HG02884 (cell line): ENCODE data around the gene MC5R.
"Not testable (repeated sequence)": the region's sequence is repeated elsewhere in the genome, so short reads cannot be mapped to it uniquely, and the experiment has no call there.

Experiments
- ATAC-seq: cut with Tn5 transposase; IDR thresholded peaks from one replicate; pipeline ENCODE4 v1.9.1; 2021; ENCODE audit warnings: mild to moderate bottlenecking, moderate library complexity; ENCODE audit not compliant: unreplicated experiment

The MC5R gene

DNA sequence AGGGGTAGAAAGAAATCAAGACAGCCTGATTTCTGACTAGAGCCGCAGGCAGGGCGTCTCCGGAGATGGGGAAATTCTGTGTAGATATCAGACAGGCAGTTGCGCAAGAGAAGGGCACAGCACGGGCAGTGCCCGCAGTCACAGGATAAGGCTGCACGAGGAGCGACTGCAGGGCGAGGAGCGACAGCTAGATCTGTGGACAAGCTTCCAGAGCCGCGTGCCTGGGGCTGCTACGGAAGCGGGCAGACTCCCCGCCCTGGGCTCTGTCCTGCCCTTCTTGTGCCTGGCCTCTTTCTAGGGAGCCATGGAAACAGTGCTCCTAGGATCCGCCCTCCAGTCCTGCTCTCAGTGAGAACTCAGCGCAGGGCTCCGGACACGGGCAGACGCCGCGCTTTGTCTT, 12.6 kb downstream of the MC5R start:
- ATAC-seq, result no peak

DNA sequence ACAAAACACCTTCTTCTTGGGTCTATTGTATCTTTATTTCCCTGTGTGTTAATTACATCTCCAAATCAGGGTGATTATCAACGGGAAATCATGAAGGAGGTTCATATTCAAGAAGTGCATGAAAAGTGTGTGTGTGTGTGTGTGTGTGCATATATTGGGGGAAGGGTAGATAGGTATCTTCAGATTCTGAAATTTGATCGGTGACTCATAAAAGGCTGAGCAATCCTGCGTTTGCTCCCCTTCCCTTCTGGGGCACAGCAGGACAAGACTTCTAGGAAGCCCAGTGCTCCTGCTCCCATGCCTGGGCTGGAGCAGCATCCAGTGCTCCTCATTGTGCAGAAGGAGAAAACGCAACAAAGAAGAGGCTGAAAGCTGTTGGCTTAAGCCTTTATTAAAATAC, 25.8 kb downstream of the MC5R start:
- ATAC-seq, result no peak

DNA sequence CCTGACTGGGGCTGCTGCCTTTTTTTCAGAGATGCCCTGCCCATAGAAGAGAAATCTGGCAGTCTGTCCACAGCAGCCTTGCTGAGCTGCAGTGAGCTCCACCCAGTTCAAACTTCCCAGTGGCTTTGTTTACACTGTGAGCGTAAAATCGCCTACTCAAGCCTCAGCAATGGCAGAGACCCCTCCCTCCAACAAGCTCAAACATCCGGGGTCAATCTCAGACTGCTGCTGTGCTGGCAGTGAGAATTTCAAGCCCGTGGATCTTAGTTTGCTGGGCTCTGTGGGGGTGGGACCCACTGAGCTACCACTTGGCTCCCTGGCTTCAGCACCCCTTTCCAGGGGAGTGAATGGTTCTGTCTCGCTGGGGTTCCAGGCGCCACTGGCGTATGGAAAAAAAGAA, 38.9 kb downstream of the MC5R start:
- ATAC-seq, result not testable (repeated sequence)

DNA sequence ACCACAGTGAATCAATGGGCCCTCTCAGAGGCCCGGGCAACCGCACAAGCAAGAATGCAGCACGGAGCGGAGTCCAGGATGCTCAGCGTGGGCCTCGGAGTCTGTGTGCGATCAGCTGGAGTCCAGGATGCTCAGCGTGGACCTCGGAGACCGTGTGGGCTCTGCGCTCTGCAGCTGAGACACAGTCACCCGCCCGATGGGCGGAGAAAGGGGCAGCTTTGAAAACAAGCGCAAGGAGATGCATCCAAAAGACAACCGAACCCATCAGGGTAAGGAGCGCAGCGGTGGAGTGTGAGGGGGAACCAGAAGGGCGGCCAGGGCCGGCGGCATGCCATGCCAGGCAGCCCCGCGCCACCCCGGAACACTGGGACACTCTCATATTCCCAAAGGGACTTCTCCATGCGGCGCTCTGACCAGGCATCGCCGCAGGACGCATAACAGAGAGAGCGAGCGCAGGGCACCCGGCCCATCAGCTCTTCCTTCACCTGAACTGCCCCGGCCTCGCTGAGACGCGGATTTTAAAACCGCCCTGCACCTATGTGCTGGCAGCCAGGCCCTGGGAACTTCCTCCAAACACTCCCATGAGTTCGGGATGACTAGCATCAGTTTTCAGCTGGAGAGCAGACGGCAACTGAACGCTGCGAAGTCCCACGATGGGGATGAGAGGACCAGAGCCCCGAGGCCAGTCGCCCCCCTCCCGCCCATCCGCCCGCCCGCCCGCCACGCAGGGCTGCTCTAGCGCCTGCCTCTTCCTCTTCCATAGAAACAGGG, 44.7 kb downstream of the MC5R start:
- no peak for ATAC-seq

DNA sequence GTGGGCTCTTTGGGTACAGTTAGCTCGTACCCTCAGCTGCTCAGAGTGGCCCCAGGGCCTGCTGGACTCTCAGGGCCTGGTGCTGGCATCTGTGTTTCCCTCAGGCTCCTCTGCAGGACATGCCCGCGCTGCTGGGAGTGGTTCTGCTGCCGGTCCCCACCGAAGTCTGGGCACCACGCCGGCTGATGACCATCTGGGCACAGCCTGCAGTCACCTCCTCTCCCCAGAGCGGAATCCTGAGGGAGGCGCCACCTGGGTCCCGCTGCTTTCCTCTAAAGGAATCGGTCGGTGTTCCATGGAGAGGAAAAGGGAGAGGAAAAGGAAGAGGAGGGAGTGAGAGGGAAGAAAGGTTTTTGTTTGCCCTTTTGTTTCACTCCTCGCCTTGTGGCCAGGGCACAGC, 47.8 kb downstream of the MC5R start:
- ATAC-seq, result no peak

DNA sequence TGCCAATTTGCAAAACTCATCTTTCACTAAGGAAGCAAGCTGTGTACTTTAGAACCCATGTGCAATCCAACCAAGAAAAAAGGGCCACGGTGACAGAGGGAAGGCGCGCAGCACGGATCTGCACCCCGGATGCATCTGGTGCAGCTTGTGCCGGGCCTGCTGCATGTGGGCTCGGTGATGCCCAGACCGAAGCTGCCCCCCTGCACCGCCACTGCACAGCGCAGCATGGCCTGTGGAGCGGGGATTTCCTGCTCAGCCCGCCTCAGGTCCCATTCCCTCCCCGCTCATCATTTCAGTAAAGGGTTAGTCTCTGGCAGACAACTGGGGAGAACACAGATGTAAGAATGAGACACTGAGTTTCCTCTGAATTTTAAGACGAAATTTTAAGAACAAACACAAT, 48.4 kb downstream of the MC5R start:
- ATAC-seq, result no peak

DNA sequence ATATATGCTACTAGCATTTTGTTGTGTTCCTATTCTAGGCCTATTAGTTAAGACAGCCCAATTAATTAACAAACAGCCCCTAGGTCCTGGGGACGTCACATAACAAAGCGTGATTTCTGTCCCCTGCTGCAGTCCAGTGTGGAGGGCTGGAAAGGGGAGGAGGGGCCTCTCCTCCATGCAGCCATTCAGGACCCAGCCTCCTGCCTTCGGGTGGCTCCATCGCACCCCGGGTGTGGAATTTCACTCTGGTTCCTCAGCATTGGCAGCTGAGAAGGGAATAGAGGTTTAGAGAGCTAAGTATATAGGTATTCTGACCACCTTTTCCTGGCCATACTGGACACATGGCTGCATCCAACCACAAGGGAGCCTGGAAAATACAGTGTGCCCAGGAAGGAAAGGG, 49.0 kb downstream of the MC5R start:
- ATAC-seq, result no peak

DNA sequence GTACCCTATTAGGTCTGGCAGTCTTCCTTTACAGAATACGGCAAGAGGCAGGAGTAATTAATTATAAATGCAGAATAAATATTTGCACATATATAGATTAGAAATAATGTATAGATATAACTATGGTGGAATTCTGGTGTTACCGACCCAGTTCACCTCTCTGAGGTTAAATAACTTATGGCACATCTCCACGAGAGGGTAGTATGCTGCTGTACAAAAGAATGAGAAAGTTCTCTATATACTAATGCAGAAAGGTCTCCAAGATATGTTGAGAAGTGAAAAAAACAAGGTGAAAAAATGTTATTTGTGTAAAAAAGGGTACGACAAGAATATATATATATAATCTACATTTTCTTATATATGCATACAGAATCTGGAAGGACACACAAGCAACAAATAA, 50.6 kb downstream of the MC5R start:
- ATAC-seq, result no peak
